ENCODE results near the gene CFAP52.

The CFAP52 gene

DNA sequence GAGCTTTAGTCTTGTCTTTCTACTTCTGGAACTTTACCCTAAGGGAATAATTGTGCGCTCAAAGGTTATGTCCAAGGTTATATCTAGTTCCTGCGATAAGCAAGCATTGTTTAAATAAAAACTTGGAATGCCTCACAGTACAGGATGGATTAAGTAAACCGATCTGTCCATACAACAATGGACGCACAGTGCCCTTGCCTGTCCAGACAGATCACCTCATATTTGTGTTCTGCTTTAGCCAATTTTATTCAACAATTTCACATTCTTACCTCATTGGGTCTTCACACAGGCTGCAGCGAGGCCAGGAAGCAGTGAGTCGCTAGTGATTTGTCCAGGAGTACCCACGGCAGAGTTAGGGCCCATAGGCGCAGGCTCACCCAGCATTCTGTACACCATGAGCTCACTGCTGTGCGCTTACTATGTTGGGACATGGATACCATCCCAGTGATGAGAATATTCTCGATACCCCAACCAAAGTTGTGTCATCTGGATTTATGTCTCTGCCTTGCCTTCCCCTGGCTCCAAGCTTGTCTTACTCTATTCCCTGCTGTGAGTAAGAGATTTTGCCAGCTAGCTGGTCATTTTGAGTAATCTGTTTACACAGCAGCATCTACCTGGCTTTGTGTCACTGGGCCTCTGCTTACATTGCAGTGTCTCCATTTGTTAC lies 108.6 kb downstream of the CFAP52 start:
- Histone ChIP-seq H3K9me3 (ENCODE audit: control insufficient read depth, low read length) (no peaks in the 10 kb centered on the region), H3K27me3 (ENCODE audit: control insufficient read depth, insufficient read depth, low read length) (no peaks in the 10 kb centered on the region), H3K36me3 (ENCODE audit: control insufficient read depth, insufficient read depth, low read length) (no peaks in the 10 kb centered on the region), H3K9ac (ENCODE audit: low read length) (no peak overlapping the region), H3K4me3 (ENCODE audit: low read length) (no peak overlapping the region), H3K4me1 (ENCODE audit: control insufficient read depth, insufficient read depth, low read length) (no peaks in the 10 kb centered on the region)

Measured in mucosa of stomach (tissue), 1 donor.